Stimulated activated CD4-positive, alpha-beta T cell treated with anti-CD3 and anti-CD28 coated beads, Interleukin-1b, Interleukin-23, amount 100 ng/mL, for 24 hours (primary cell): Measurements from ENCODE around the gene SASH3.

ENCODE experiments used
- DNase-seq, 4 experiments: peaks; one replicate each; pipeline ENCODE4 v3.0.0-alpha.2; 2020; ENCODE audit warnings: low read depth in 4 of 4, low spot score in 1 of 4

SASH3 gene

DNA sequence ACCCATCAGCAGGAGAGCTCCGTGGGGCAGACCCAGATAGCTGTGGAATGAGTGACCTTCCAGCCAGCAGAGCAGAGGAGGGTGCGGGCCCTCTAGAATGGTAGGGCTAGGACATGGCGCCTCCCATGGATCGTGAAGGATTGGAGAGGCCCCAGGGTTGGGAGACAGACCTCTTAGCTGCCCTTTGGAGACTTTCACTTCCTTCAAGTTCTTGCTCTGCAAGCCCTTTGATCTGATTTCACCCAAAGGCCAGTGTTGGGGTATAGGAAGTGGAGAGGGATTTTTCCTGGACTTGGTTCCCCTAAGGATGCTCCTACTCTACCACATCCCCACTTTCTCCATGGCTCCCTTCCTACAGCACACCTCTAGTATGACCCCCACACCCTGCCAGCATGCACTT lies 3.0 kb downstream of the SASH3 start:
- no peak for DNase-seq

DNA sequence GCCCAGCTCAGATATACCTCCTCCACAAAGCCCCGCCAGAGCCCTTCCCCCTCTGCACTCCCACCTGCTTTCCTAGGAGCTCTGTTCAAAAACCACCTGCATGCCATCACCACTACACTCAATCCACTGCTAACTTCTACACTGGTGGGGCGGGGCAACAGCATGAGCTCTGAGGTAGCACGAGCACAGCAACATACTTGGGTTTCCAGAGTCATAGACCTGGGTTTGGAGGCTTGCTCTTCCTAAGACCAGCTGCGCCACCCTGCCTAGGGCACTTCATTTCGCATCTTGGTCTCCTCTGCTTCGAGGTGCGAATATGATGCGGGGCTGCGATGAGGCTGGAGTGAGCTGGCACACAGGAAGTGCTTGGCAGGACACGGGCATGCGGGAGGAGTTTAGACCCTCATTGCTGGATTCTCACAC lies 3.6 kb downstream of the SASH3 start:
- no peak for DNase-seq

DNA sequence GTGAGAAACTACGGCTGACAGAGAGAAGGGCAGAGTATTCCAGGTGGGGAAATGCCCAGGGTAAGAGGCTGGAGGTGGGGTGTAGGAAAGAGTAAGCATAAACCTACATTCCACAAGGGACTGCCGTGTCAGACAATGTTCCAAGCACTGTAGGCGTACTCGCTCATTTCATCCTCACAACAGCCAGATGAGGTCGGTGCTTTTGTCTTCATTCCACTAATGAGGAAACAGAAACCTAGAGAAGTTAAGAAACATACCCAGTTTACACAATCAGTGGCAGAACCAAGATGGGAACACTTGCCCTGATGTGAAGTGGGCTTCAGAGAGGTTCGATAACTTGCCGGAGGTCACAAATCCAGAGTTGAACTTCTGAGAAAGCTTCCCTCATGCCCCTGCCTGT lies 4.6 kb downstream of the SASH3 start:
- no peak for DNase-seq

DNA sequence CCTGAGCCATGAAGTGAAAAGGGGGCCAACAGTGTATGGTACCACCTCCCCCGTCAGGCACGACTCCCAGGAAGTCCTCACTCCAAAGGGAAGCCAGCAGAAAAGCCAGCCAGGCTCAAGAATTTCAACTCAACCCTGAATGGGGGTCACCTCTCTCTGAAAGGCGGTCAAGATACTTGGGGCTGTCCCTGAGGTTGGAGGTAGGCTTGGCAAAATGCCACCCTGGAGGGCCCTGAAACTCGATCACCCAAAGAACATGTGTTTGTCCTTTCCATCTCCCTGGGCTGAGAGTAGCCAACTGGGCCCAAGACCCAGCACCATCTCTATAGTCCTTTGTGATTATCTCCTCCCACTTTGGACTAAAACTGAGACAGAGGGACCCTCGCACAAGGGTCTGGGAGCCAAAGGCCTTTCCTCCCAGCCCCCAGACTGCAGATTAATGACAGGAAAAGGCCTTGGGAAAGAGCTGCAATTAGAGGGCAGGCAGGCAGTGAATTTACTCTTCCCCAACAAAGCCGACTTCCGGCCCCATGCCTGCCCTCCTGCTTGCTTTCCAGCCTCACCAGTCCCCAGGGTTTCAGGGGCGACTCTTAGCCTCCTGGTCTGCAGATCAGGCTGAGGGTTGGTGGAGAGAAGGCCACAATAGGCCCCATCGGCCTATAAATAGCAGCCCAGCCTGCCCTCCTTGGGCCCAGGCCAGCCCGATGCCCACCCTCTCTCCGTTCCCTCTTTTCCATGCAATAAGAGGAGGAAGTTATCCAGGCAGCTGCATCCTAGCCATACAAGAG lies 5.6 kb downstream of the SASH3 start:
- no peak for DNase-seq

DNA sequence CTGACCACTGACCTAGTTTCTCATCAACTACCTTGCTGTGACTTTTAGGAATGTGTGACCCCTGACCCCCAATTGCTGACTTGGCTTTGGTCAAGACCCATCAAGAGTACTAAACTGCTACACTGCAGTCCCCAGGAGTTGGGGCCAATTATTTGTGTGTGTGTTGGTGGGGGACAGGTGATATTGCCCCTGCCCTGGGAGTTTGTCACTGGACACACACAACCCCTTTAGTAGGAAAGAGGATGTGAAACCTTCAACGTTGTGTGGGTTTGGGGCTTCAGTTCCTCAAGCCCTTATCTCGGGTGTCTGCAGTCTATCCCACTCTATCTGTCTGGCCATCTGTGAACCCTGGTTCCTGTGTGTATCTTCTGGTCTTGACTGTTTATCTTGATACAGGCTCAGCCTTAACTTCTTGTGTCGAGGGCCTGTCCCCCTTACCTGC lies 6.5 kb downstream of the SASH3 start:
- DNase-seq, result no peak

DNA sequence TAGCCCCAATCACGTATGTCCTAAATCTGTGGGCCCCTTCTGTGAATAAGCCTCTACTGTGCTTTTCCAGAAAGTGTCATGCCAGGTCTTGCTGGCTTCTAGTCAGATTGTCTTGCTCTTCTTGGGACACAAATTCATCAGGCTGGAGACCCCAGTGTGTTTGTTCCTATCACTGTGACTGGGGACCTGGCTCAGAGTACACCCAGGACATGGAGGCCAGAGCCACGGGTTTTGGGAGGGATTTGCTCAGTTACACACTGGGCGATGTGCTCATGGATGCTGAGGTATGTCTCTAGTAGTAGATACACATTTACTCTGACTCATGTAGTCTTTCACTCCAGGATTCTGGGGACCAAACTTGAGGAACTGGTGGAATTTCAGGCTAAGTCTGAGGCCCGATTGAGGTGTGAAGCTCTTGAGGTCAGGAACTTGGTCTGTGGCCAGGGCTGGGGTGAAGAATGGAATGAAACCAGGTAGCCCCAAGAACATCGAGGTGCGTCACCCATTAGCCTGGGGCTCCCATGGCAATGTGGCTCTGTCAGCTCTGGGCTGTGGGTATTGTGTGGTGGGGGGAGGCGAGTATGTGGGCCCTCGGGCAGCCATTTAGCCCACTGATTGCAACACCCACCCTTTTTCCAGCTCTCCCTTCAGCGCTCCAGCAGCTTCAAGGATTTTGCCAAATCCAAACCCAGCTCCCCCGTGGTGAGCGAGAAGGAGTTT lies 7.7 kb downstream of the SASH3 start:
- no peak for DNase-seq

DNA sequence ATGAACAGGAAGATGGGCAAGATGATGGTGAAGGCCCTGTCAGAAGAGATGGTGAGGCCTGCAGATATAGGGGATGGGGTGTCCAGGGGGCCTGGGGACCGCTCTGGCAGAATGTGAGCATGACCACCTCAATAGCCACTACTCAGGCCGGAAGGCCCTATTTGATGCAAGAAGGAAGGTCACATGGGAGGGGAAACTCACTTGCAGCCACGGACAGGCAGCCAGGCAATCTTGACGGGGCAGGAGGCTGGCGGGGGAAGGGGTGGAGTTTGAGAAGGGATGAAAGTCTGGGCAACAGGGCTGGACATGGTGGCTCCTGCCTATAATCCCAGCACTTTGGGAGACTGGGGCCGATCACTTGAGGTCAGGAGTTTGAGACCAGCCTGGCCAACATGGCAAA lies 8.8 kb downstream of the SASH3 start:
- no peak for DNase-seq

DNA sequence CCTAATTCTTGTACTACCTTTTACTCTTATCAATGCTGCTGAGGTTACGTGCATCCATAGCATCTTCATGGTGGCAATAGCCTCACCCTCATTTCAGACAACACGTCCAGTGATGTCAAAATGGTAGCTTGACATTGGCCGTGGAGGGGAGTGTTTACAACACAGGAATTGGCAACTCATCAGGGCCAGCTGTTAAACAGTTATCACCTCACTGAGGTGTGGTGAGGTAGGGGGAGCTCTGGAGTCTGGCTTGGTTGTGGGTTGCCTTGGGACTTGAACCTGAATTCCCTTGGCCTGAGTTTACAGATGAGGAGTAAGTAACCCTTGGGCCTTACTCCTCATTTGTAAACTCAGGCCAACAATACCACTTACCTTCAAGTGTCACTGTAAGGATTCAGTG lies 10.4 kb downstream of the SASH3 start:
- DNase-seq, result no peak

DNA sequence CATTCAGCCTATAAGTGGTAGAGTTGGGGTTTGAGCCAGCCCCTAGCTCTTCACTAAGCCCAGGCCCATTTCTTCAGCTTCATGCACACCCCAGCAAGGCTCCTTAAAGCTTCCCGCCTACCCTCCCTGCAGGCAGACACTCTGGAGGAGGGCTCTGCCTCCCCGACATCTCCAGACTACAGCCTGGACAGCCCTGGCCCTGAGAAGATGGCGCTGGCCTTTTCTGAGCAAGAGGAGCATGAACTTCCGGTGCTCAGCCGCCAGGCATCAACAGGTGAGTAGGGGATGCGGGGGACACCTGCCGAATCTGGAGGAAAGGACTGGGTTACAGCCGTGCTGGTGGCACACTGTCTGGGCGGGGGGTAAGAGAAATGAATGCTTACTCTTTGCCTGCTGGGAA lies 11.1 kb downstream of the SASH3 start:
- DNase-seq, result no peak

DNA sequence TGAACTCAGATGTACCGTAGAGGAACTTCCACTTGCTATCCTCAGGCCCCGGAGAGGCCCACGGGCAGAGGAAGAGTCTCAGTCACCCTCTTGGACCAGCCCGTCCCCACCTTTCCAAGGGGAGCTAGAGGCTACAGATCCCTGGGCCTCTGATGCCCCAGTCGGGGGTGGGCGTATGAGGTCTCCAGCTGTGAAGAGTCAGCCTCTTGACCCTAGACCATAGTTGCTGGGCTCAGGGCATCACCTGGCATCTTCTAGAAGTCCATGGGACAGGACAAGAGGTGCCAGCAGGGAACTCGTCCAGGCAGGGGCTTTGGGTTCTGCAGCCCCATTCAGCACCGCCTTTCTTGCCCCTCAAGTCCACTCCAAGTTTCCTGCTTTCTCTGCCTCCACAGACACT lies 11.6 kb downstream of the SASH3 start:
- no peak for DNase-seq

DNA sequence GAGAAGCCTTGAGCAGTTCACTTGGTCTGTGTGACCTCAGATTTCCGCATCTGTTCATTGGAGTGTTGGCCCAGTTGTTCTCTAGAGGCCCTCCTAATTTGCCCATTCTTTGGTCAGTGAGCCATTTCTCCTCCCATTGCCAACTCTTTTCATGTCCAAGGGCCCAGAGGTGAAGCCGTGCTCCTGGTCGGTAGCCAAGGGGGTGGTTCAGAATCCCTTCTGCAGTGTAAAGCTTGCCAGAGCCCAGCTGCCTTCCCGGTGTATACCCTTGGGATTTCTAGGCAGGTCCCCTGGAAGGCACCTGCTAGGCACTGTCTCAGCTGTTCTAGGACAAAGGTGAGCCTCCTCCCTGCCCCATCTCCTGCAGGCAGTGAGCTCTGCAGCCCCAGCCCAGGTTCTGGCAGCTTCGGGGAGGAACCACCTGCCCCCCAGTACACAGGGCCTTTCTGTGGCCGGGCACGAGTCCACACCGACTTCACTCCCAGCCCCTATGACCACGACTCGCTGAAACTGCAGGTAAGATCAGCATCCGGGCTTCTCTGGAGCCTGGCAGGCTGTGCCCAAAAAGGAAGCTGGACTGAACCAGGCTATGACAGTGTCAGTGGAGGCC lies 12.3 kb downstream of the SASH3 start:
- no peak for DNase-seq

DNA sequence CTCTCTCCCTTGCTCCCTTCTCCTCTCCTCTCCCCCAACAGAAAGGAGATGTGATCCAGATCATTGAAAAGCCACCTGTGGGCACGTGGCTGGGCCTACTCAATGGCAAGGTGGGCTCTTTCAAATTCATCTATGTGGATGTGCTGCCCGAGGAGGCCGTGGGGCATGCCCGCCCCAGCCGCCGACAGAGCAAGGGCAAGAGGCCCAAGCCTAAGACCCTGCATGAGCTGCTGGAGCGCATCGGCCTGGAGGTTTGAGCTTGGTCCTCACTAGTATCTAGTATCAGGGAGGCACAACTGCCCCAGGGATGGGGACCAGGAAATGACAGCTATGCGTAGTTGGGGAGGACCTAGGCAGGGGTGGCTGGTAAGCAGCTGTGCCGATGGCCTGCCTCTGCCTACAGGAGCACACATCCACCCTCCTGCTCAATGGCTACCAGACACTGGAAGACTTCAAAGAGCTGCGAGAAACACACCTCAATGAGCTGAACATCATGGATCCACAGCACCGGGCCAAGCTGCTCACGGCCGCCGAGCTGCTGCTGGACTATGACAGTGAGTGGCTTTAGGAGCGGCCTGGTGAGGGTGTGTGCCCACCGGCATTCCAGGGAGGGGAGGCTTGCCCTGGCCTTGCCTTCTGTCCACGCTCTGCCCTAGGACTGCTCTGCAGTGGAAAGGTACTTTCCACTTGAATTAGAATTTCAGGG lies 13.0 kb downstream of the SASH3 start:
- no peak for DNase-seq

DNA sequence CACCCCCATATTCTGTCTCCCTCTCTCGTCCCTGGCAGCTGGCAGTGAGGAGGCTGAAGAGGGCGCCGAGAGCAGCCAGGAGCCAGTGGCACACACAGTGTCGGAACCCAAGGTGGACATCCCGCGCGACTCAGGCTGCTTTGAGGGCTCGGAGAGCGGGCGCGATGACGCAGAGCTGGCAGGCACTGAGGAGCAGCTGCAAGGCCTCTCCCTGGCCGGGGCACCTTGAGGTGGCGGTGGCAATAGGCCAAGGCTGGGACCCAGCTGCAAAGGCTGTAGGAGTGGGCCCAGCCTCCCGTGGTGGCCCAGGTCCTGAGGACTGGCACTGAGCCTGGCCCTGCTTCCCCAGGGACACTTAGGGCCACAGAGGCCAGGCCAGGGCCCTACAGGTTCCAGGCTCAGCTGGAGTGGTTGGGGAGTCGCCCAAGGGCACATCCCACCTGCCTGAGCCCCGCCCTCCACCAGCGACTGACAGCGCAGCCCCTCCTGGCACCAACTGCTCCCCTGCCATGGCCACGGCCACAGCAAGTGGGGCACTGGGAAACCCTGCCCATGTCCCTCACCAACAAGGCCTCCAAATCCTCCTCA lies 13.9 kb downstream of the SASH3 start:
- DNase-seq, result no peak

DNA sequence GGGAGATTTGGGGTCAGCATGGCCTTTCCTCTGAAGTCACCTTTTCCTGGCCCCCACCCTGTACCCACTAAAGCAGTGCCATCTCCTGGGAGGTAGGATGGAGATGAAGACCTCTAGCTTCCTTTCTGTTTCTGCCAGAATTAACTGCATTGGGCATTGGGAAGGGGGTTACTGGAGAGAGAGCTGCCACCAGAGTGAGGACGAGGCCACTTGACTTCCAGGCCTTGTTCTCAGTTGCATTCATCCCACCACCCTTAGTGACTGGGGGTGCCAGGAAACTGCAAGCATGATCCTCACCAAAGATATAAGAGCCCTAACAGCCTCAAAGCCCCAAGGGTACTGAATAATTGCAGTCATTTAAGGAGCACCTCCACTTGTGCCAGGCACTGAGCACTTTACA lies 15.8 kb downstream of the SASH3 start:
- DNase-seq, result no peak

DNA sequence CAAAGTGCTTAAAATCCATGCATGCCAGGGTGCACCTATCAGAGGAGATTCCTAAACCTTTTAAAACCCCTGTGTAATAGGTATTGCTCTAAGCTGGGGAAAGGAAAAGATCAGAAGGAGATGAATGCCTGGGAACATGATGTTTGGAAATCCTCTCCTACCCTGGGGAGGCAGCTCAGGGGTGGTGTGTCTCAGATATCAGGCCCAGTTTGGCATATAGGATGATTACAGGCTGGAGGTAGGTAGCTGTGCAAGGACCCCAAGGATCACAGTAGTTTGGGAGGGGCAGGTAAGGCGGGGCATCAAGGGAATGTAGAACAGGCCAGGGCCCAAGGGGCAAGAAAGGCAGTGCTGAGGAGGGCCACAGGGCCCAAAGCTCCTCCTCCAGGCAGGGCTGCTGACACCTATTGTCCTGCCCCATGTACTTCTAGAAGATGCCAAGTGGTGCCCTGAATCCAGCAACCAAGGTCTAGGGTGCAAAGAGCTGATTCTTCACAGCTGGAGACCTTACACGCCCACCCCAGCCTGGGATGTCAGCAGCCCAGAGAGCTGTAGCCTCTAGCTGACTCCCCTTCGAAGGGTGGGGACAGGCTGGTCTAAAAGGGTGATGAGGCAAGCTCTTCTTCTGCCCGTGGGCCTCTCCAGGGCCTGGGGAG lies 17.6 kb downstream of the SASH3 start:
- DNase-seq, result no peak

DNA sequence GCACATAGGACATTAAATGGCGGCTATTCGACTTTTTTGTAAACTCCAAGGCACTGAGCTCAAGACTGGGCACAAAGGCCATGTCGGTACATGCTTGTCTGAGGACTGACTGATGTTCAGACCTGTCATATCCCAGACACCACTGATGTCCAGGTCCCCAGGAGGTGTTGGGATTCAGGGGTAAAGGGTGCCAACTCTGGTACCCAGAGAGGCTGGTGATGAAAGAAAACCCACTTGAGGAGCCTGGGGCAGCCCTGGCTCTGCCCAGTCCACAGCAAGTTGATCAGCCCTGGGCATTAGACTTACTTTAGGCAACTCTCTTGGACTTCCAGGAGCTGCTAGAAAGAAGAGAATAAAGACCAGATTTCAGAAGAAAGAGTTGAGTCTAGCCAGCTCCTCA lies 18.7 kb downstream of the SASH3 start:
- no peak for DNase-seq

DNA sequence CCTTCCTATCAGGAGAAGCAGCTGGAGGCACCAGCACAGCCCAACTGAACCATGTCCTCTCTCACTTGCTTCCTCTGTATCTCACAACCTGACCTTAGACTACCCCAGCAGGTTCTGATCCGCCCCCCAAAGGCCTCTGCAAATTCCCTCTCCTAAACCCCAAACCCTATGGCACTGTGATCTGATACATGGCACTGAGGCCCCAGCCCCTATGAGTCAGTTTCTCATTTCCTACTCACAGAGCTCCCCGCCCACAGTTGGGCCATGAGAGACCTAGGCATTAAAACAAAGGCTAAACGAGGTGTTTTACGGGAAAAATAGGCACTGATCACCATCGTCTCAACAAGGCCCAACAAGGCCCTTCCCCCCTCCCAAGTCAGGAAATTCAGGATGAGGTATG lies 19.1 kb downstream of the SASH3 start:
- DNase-seq, result peak in 1 of 4 experiments; percentile 42

DNA sequence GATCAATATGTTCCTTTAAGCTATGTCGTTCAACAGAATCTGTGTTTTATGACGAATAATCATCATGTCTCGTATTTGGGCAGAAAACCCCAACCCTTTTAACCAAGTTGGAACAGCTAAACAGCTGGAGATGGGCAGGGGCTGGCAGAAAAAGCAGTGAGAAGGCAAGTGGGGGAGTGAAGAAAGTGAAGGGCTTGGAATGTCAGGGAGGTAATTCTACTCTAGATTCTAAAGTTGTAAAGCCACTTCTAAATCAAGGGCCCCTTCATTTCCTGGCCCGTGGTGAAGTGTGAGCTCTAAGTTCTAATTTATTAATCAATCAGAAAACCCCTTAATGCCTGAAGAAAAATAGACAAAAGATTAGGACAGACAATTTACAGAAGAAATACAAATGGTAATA lies 20.4 kb downstream of the SASH3 start:
- no peak for DNase-seq

DNA sequence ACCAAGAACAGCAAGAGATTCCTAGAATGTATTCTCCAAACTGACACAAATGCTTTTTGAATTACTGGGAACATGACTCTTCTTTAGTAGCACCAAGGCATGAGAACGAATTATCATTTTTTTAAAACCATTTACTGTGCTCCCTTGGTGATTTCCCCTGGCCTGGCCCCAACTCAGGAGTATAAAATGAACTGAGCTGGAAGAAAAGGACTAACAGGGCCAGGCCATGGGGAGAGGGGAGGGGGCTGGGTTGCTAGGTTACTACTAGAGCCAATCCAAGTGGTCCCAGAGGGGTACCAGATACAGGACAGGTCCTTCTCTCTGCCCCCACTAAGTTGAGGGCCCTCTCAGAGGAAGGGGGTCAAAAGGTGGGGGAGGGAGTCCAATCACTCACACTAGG lies 23.1 kb downstream of the SASH3 start:
- DNase-seq, result no peak

DNA sequence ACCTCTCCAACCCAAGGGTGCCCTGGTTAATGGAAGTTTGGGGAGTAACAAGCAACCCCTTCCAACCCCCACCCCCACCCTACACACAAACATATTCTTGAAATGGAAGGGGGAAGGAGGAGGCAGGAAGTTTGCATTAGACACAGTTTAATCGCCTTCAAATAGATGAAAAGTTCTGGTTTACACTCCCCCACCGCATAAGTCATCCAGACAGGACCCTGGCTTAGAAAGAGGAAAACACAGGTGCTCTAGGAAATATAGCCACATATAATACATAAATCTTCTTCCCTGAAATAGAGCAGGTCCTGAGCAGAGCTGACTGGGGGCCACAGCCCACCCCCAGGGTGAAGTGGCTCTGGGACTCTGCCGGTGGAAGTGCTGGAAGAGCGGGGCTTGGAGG lies 25.1 kb downstream of the SASH3 start:
- DNase-seq, result no peak
